HG03280 (cell line): ENCODE results near the gene AFAP1L2.
"Not testable (repeated sequence)": the region's sequence is repeated elsewhere in the genome, so short reads cannot be mapped to it uniquely, and the experiment has no call there.

Experiments used
- ATAC-seq: cut with Tn5 transposase; IDR thresholded peaks from one replicate; pipeline ENCODE4 v1.9.1; 2021; ENCODE audit warnings: mild to moderate bottlenecking, moderate library complexity; ENCODE audit not compliant: unreplicated experiment

Gene AFAP1L2

GRCh38 chr10:114342976-114343375 is 61.3 kb downstream of the AFAP1L2 start:
- no peak for ATAC-seq

- no peak for ATAC-seq
These were observed 63.5 kb downstream of the AFAP1L2 start for GRCh38 chr10:114340816-114341215.

GRCh38 chr10:114337510-114338462 is 66.5 kb downstream of the AFAP1L2 start:
- no peak for ATAC-seq

- no peak for ATAC-seq
These were observed 67.3 kb downstream of the AFAP1L2 start for GRCh38 chr10:114336823-114337509.

GRCh38 chr10:114335614-114336013 is 68.7 kb downstream of the AFAP1L2 start:
- no peak for ATAC-seq

- no peak for ATAC-seq
These were observed 70.0 kb downstream of the AFAP1L2 start for GRCh38 chr10:114334301-114334700.

GRCh38 chr10:114333441-114333840 is 70.9 kb downstream of the AFAP1L2 start:
- not testable (repeated sequence) for ATAC-seq

GRCh38 chr10:114332301-114333192 is 71.8 kb downstream of the AFAP1L2 start:
- no peak for ATAC-seq

GRCh38 chr10:114329634-114330365 is 74.5 kb downstream of the AFAP1L2 start:
- ATAC-seq, result no peak

- ATAC-seq, result no peak
These were observed 75.4 kb downstream of the AFAP1L2 start for GRCh38 chr10:114328874-114329273.

GRCh38 chr10:114328441-114328812 is 75.9 kb downstream of the AFAP1L2 start:
- ATAC-seq, result no peak

GRCh38 chr10:114327537-114328440 is 76.5 kb downstream of the AFAP1L2 start:
- no peak for ATAC-seq

GRCh38 chr10:114326795-114327194 is 77.5 kb downstream of the AFAP1L2 start:
- ATAC-seq, result no peak

GRCh38 chr10:114323023-114323422 is 81.3 kb downstream of the AFAP1L2 start:
- no peak for ATAC-seq

GRCh38 chr10:114322344-114322743 is 82.0 kb downstream of the AFAP1L2 start:
- no peak for ATAC-seq

- ATAC-seq, result no peak
These were observed 83.8 kb downstream of the AFAP1L2 start for GRCh38 chr10:114320249-114321116.

- no peak for ATAC-seq
These were observed 84.7 kb downstream of the AFAP1L2 start for GRCh38 chr10:114319406-114320248.
